Psoas muscle (tissue), 8 donors: ENCODE results near the gene PMEPA1. TPM values are rescaled to one million over a fixed set of nuclear protein-coding genes. Genes with fewer than 3 reads are reported as not detected.
A peak's percentile ranks its signal among the peaks of the same experiment; 100 is the strongest.

ENCODE experiments used
- ATAC-seq, 4 donors: fragments of 200-7000 bp; cut with Tn5 transposase; one replicate each; pipeline ENCODE4 v1.9.1; 2020; ENCODE audit warnings: moderate library complexity in 3 of 4, mild to moderate bottlenecking in 2 of 4
- DNase-seq, 2 donors: peaks; one replicate each; pipeline ENCODE4 v3.0.0-alpha.2; 2020
- H3K27ac ChIP-seq: fragments of 200-600 bp; one replicate; pipeline ENCODE4 v1.8.0; 2022
- H3K27me3 ChIP-seq, 3 donors: fragments of 200-600 bp in 1 of 3; one replicate each; pipeline versions ENCODE4 v1.6.1 to v1.8.0; 2013 to 2022; ENCODE audit warnings: low read length in 2 of 3, mild to moderate bottlenecking in 2 of 3, moderate library complexity in 1 of 3; ENCODE audit not compliant: insufficient read depth in 3 of 3
- H3K36me3 ChIP-seq, 2 donors: fragments of 200-600 bp in 1 of 2; one replicate each; pipeline versions ENCODE4 v1.6.1 to v1.8.0; 2013 to 2022; ENCODE audit warnings: low read depth in 1 of 2, mild to moderate bottlenecking in 1 of 2, moderate library complexity in 1 of 2; ENCODE audit not compliant: insufficient read depth in 1 of 2
- H3K4me1 ChIP-seq: fragments of 200-600 bp; one replicate; pipeline ENCODE4 v1.8.0; 2022
- H3K4me3 ChIP-seq: fragments of 200-600 bp; one replicate; pipeline ENCODE4 v1.8.0; 2022; ENCODE audit warnings: mild to moderate bottlenecking
- H3K9me3 ChIP-seq: fragments of 200-600 bp; one replicate; pipeline ENCODE4 v1.8.0; 2022
- CTCF ChIP-seq: fragments of 200-600 bp; IDR thresholded peaks from one replicate; pipeline ENCODE4 v1.8.0; 2022; ENCODE audit warnings: antibody characterized with exemption
- WGBS, 3 donors: extraction: QIAGEN DNeasy Blood & Tissue Kit; methylation state at CpG; one replicate each; pipeline versions ENCODE4 v1.1.6 to v1.1.7; 2013; 5-methylcytosine and 5-hydroxymethylcytosine counted together
- intact Hi-C, 2 donors: fragments of 100-400 bp; cut with DNase I; formaldehyde crosslinking; loops; one replicate each; pipeline versions ENCODE4 v1.11.0 to v1.14.2; 2022
- polyA plus RNA-seq, 3 donors: library from polyadenylated mRNA; stranded (reverse); fragments of 200-250 nt; gene quantifications; one replicate each; pipeline ENCODE4 v1.2.3, GENCODE V29; 2013
- total RNA-seq, 4 donors: library from RNA; stranded (reverse); fragmentation: NEBNext Ultra II Directional in 2 of 4; extraction: Animal tissue kit (Norgen Biotek cat#: 25700) in 2 of 4; gene quantifications; one replicate each; pipeline versions ENCODE4 v1.2.1 to v1.2.4, GENCODE V29; 2021 to 2023
- donor health status: healthy with polysubstance abuse.
- donor health status: DM: no; HTN: no; CAD: no; lungs with moderate emphysema.
- donor health status: Bipolar disorder and iron deficiency.
- donor health status: healthy.
- donor health status: DM: yes; HTN: yes; CAD: no.
- donor health status: DM: no; HTN: no; CAD: no.
- donor health status: DM: no; HTN: no; CAD: no.
- donor health status: DM: yes; HTN: yes; CAD: no.

Gene PMEPA1
- total and polyA plus RNA-seq, 7 donors: 8.9 to 34.0 (median 17.1) TPM

- 83 to 89% (median 84%) methylated on average over 17 of the region's 17 CpGs for WGBS, 3 donors
- peaks cover 31% of the 10 kb centered on the region for H3K4me1 ChIP-seq
- no peaks in the 10 kb centered on the region for H3K9me3 ChIP-seq
- no peak for TF ChIP-seq CTCF
- intact Hi-C loops: no loop called here
- H3K27ac ChIP-seq: no peak overlapping the region
- H3K27me3 ChIP-seq: no peaks in the 10 kb centered on the region
- no peak overlapping the region for H3K4me3 ChIP-seq
- H3K36me3 ChIP-seq: no peaks in the 10 kb centered on the region
- DNase-seq (no peak), ATAC-seq (peak; percentile 57 to 78 (median 74))
Measured at GRCh38 chr20:57698116-57698866, 11.5 kb downstream of the PMEPA1 start.

- intact Hi-C loops: no loop called here
- H3K9me3 ChIP-seq: no peaks in the 10 kb centered on the region
- H3K4me3 ChIP-seq: no peak overlapping the region
- H3K27me3 ChIP-seq: no peaks in the 10 kb centered on the region
- 53 to 63% (median 54%) methylated on average over 7 of the region's 7 CpGs for WGBS, 3 donors
- H3K36me3 ChIP-seq: no peaks in the 10 kb centered on the region
- DNase-seq: no peak
- TF ChIP-seq CTCF: no peak
- ATAC-seq: no peak
- no peak overlapping the region for H3K27ac ChIP-seq
- peaks cover 23% of the 10 kb centered on the region for H3K4me1 ChIP-seq
Measured at GRCh38 chr20:57697543-57697942, 12.3 kb downstream of the PMEPA1 start.

GRCh38 chr20:57696401-57696961 is 13.3 kb downstream of the PMEPA1 start:
- Histone ChIP-seq H3K4me1 (peaks cover 21% of the 10 kb centered on the region), H3K27me3 (no peaks in the 10 kb centered on the region), H3K36me3 (no peaks in the 10 kb centered on the region), H3K4me3 (no peak overlapping the region), H3K27ac (no peak overlapping the region), H3K9me3 (no peaks in the 10 kb centered on the region)
- DNase-seq (no peak), ATAC-seq (no peak)
- intact Hi-C loops: no loop called here
- 65 to 79% (median 71%) methylated on average over 12 of the region's 12 CpGs for WGBS, 3 donors
- TF ChIP-seq CTCF: no peak

GRCh38 chr20:57695940-57696339 is 13.9 kb downstream of the PMEPA1 start:
- Histone ChIP-seq H3K4me1 (peaks cover 21% of the 10 kb centered on the region), H3K4me3 (no peak overlapping the region), H3K36me3 (no peaks in the 10 kb centered on the region), H3K27ac (no peak overlapping the region), H3K27me3 (no peaks in the 10 kb centered on the region), H3K9me3 (no peaks in the 10 kb centered on the region)
- WGBS, 3 donors: 64 to 69% (median 68%) methylated on average over 5 of the region's 5 CpGs
- DNase-seq (peak in 1 of 2 donors; percentile 53), ATAC-seq (no peak)
- TF ChIP-seq CTCF: no peak
- intact Hi-C loops: no loop called here
